ENCODE results near the gene KLHL33. TPM values are rescaled to one million over a fixed set of nuclear protein-coding genes. Genes with fewer than 3 reads are reported as not detected.

Gene KLHL33
- total RNA-seq, 1 donor from 2014 or later, result 1.9 TPM

GRCh38 chr14:20376071-20376588 lies 59.8 kb downstream of the KLHL33 start:
- DNase-seq, result peak; percentile 37

Small RNAs within 50 kb of the gene (small RNA-seq; reads per million reads assigned to genes)
- gene RNA5SP382 (ENCODE audit: low replicate concordance), result not detected

Other genes starting within 250 kb of the KLHL33 start
- not detected for gene OR11G2, start 245.3 kb downstream of the KLHL33 start, total RNA-seq
- not detected for gene OR11H6, start 212.5 kb downstream of the KLHL33 start, total RNA-seq
- gene OR11H7, start 207.2 kb downstream of the KLHL33 start, total RNA-seq, result not detected
- gene OR11H4, start 196.9 kb downstream of the KLHL33 start, total RNA-seq, result not detected
- 23.3 TPM for gene TTC5, start 130.2 kb downstream of the KLHL33 start, total RNA-seq
- 72.5 TPM for gene CCNB1IP1, start 102.9 kb downstream of the KLHL33 start, total RNA-seq
- 14.2 TPM for gene PARP2, start 92.5 kb downstream of the KLHL33 start, total RNA-seq
- 13.3 TPM for gene TEP1, start 22.7 kb downstream of the KLHL33 start, total RNA-seq
- 32.6 TPM for gene OSGEP, start 18.6 kb upstream of the KLHL33 start, total RNA-seq
- gene APEX1, start 19.1 kb upstream of the KLHL33 start, total RNA-seq, result 49.1 TPM
- 19.5 TPM for gene PIP4P1, start 25.3 kb upstream of the KLHL33 start, total RNA-seq
- gene PNP, start 33.2 kb upstream of the KLHL33 start, total RNA-seq, result 9.2 TPM
- gene RNASE10, start 69.4 kb upstream of the KLHL33 start, total RNA-seq, result not detected
- not detected for gene RNASE9, start 124.9 kb upstream of the KLHL33 start, total RNA-seq
- gene RNASE11, start 151.8 kb upstream of the KLHL33 start, total RNA-seq, result not detected
- gene RNASE12, start 155.2 kb upstream of the KLHL33 start, total RNA-seq, result not detected
- not detected for gene OR6S1, start 205.5 kb upstream of the KLHL33 start, total RNA-seq
- gene RNASE4, start 248.4 kb upstream of the KLHL33 start, total RNA-seq, result 21.0 TPM